ENCODE data around the gene TIMP2. TPM values are rescaled to one million over a fixed set of nuclear protein-coding genes. Genes with fewer than 3 reads are reported as not detected.

TIMP2 gene
- total RNA-seq, 1 experiment from 2014 or later = 24.8 TPM

DNA sequence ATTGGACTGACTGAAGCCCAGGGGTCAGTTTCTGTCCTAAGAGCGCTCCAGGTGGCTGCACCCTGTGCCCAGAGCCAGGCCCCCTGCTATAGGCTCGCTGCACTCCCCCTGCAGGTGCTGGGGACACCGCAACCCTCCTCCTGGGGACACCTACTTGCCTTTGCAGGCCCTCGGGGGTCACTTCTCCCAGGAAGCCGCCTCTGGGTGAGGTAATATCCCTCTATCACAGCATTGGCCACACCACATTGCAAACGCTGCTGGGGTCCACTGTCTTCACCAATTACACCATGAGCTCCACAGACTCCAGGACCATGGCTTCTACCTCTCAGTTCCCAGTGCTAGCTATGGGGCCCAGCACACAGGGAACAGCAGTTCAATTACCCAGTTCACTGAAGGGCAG lies 99.5 kb downstream of the TIMP2 start:
- CTCF ChIA-PET = interaction anchor here (0.6 kb wide), 1 partner anchor 12 kb away, joined by 3 read pairs; no protein-coding TSS in a partner anchor
- H3K27ac Mint-ChIP-seq (ENCODE audit: low read depth, unreplicated experiment) = no peak overlapping the region
- no TSS peak for BruUV-seq (replicated peaks)
- H3K36me3 Mint-ChIP-seq (ENCODE audit: insufficient read depth, unreplicated experiment) = peaks cover 83% of the 10 kb centered on the region
- H3K9me3 Mint-ChIP-seq (ENCODE audit: unreplicated experiment) = no peaks in the 10 kb centered on the region
- H3K27me3 Mint-ChIP-seq (ENCODE audit: insufficient read depth, unreplicated experiment) = no peaks in the 10 kb centered on the region
- DNase-seq (ENCODE audit: unreplicated experiment) = no peak
- TF ChIP-seq, protein P1, sequence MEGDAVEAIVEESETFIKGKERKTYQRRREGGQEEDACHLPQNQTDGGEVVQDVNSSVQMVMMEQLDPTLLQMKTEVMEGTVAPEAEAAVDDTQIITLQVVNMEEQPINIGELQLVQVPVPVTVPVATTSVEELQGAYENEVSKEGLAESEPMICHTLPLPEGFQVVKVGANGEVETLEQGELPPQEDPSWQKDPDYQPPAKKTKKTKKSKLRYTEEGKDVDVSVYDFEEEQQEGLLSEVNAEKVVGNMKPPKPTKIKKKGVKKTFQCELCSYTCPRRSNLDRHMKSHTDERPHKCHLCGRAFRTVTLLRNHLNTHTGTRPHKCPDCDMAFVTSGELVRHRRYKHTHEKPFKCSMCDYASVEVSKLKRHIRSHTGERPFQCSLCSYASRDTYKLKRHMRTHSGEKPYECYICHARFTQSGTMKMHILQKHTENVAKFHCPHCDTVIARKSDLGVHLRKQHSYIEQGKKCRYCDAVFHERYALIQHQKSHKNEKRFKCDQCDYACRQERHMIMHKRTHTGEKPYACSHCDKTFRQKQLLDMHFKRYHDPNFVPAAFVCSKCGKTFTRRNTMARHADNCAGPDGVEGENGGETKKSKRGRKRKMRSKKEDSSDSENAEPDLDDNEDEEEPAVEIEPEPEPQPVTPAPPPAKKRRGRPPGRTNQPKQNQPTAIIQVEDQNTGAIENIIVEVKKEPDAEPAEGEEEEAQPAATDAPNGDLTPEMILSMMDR (IDR thresholded peaks at IDR 0.05; ENCODE audit: unreplicated experiment) = no peak
- POLR2A ChIA-PET = interaction anchor here (1.5 kb wide), 1 partner anchor 13 kb away, joined by 3 read pairs; no protein-coding TSS in a partner anchor
- intact Hi-C loops (cut with micrococcal nuclease) = no loop called here
- H3K4me1 Mint-ChIP-seq (ENCODE audit: insufficient read depth, unreplicated experiment) = peaks cover 5% of the 10 kb centered on the region
- no peak overlapping the region for H3K4me3 Mint-ChIP-seq (ENCODE audit: unreplicated experiment)

DNA sequence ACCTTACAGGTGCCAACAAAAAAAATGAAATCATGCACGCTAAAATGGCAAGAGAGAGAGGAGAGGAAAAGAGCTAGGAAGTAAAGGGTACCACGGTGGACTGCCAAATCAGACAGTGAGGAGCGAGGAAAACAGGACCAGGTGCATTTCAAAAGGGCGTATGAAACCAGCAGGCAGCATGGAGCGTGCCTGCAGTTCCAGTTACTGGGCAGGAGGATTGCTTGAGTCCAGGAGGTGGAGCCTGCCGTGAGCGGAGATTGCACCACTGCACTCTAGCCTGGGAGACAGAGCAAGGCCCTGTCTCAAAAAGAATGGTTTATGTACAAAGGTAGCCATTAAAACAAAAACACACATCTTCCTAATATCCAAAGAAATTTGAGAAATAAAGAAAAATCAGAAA lies 100.9 kb downstream of the TIMP2 start:
- intact Hi-C loops (cut with micrococcal nuclease) = no loop called here
- Mint-ChIP-seq H3K27ac (ENCODE audit: low read depth, unreplicated experiment) (peak overlapping the region; percentile 43), H3K27me3 (ENCODE audit: insufficient read depth, unreplicated experiment) (no peaks in the 10 kb centered on the region), H3K4me1 (ENCODE audit: insufficient read depth, unreplicated experiment) (peaks cover 5% of the 10 kb centered on the region), H3K9me3 (ENCODE audit: unreplicated experiment) (no peaks in the 10 kb centered on the region), H3K36me3 (ENCODE audit: insufficient read depth, unreplicated experiment) (peaks cover 86% of the 10 kb centered on the region), H3K4me3 (ENCODE audit: unreplicated experiment) (no peak overlapping the region)
- BruUV-seq (replicated peaks) = no TSS peak
- no peak for DNase-seq (ENCODE audit: unreplicated experiment)
- TF ChIP-seq, protein P1 (IDR thresholded peaks at IDR 0.05; ENCODE audit: unreplicated experiment) = no peak
- POLR2A ChIA-PET = no interaction called here
- CTCF ChIA-PET = no interaction called here

DNA sequence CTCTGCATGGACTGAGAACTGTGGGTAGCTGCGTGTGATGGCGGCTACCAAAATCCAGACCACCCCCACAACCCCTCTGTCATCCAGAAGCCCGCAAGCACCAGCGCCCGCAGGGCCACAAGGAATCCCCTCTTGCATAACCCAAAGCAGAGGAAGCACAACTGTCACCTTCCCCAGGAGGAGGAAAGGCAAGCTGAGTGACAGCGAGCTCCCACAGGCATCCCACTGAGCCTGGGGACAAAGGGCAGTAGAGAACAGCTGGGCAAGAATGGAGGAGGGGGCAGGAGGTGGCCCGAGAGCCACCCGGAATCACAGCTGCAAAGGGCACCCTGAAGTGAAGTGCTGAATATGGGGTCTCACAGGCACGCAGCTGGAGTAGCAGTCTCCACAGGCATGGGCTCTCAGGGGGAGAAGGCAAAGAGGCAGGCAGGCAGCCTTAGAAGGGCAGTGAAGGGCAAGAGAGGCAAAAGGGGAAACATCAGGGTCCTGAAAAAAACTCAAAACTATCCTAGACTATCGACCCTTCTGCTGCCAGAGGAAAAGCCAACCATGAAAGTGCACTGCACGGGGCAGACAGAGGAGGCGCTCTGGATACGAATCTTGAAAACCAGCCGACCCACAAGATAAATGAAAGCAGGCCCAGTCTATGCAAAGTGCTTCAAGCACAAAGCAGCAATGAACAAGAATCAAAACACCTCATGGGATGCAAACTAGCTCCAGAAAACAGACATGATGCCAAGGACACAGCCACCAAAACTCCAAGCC lies 101.7 kb downstream of the TIMP2 start:
- Mint-ChIP-seq H3K36me3 (ENCODE audit: insufficient read depth, unreplicated experiment) (peaks cover 86% of the 10 kb centered on the region), H3K27ac (ENCODE audit: low read depth, unreplicated experiment) (peak overlapping the region; percentile 67), H3K9me3 (ENCODE audit: unreplicated experiment) (no peaks in the 10 kb centered on the region), H3K27me3 (ENCODE audit: insufficient read depth, unreplicated experiment) (no peaks in the 10 kb centered on the region), H3K4me1 (ENCODE audit: insufficient read depth, unreplicated experiment) (peaks cover 5% of the 10 kb centered on the region), H3K4me3 (ENCODE audit: unreplicated experiment) (no peak overlapping the region)
- ChIA-PET CTCF (no interaction called here), POLR2A (interaction anchor here (0.5 to 1.3 kb wide), 3 partner anchors 8 to 26 kb away, joined by 3 to 4 read pairs (median 3); partner anchors contain the start of gene USP36)
- BruUV-seq (replicated peaks) = no TSS peak
- DNase-seq (ENCODE audit: unreplicated experiment) = no peak
- TF ChIP-seq, protein P1 (IDR thresholded peaks at IDR 0.05; ENCODE audit: unreplicated experiment) = no peak
- intact Hi-C loops (cut with micrococcal nuclease) = no loop called here

DNA sequence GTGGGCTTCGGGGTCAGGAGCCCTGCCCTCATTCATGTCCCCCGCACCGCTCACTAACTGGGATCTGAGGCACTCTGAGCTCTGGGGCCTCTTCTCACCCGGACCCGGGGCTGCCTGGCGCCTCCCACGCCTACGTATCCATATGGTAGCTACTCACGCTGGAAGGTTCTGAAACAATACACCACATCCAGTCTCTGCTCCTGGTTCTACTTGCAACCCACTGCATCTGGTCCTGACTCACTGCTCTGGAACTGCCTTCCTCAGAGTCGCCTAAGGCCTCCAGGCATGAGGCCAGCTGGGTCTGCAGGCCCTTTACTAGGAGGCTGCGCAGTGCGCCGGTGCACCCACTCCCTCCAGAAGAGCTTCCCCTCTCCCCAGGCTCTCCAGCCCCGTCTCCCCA lies 102.6 kb downstream of the TIMP2 start:
- POLR2A ChIA-PET = interaction anchor here (1.3 kb wide), 1 partner anchor 18 kb away, joined by 3 read pairs; the partner anchor contains the start of gene USP36
- no TSS peak for BruUV-seq (replicated peaks)
- Mint-ChIP-seq H3K4me3 (ENCODE audit: unreplicated experiment) (no peak overlapping the region), H3K9me3 (ENCODE audit: unreplicated experiment) (no peaks in the 10 kb centered on the region), H3K36me3 (ENCODE audit: insufficient read depth, unreplicated experiment) (peaks cover 86% of the 10 kb centered on the region), H3K4me1 (ENCODE audit: insufficient read depth, unreplicated experiment) (peaks cover 5% of the 10 kb centered on the region), H3K27me3 (ENCODE audit: insufficient read depth, unreplicated experiment) (no peaks in the 10 kb centered on the region), H3K27ac (ENCODE audit: low read depth, unreplicated experiment) (peak overlapping the region; percentile 67)
- intact Hi-C loops (cut with micrococcal nuclease) = no loop called here
- CTCF ChIA-PET = interaction anchor here (0.6 kb wide), 1 partner anchor 100 kb away, joined by 3 read pairs; no protein-coding TSS in a partner anchor
- TF ChIP-seq, protein P1 (IDR thresholded peaks at IDR 0.05; ENCODE audit: unreplicated experiment) = no peak
- DNase-seq (ENCODE audit: unreplicated experiment) = no peak

Measured in MCF 10A (cell line).